Measurements from ENCODE around the gene GPR176.

The GPR176 gene

GRCh38 chr15:39936681-39937080 is 16.6 kb upstream of the GPR176 start:
- peak; percentile 49 for DNase-seq (ENCODE audit: low read depth)
- TF ChIP-seq CTCF (conservative IDR thresholded peaks at IDR 0.05; ENCODE audit: low read depth, low read length) = no peak
- H3K4me3 ChIP-seq (ENCODE audit: low read depth, low read length) = no peak overlapping the region

GRCh38 chr15:39936187-39936586 is 16.1 kb upstream of the GPR176 start:
- no peak for DNase-seq (ENCODE audit: low read depth)
- TF ChIP-seq CTCF (conservative IDR thresholded peaks at IDR 0.05; ENCODE audit: low read depth, low read length) = no peak
- H3K4me3 ChIP-seq (ENCODE audit: low read depth, low read length) = no peak overlapping the region

GRCh38 chr15:39935241-39935640 is 15.2 kb upstream of the GPR176 start:
- TF ChIP-seq CTCF (conservative IDR thresholded peaks at IDR 0.05; ENCODE audit: low read depth, low read length) = no peak
- H3K4me3 ChIP-seq (ENCODE audit: low read depth, low read length) = no peak overlapping the region
- no peak for DNase-seq (ENCODE audit: low read depth)

- peak overlapping the region; percentile 81 for H3K4me3 ChIP-seq (ENCODE audit: low read depth, low read length)
- no peak for TF ChIP-seq CTCF (conservative IDR thresholded peaks at IDR 0.05; ENCODE audit: low read depth, low read length)
- DNase-seq (ENCODE audit: low read depth) = peak; percentile 40
Measured at GRCh38 chr15:39934397-39935071, 14.5 kb upstream of the GPR176 start.

GRCh38 chr15:39931615-39932014 is 11.5 kb upstream of the GPR176 start:
- no peak overlapping the region for H3K4me3 ChIP-seq (ENCODE audit: low read depth, low read length)
- no peak for DNase-seq (ENCODE audit: low read depth)
- TF ChIP-seq CTCF (conservative IDR thresholded peaks at IDR 0.05; ENCODE audit: low read depth, low read length) = peak; percentile 32

GRCh38 chr15:39926526-39926925 is 6.5 kb upstream of the GPR176 start:
- no peak for DNase-seq (ENCODE audit: low read depth)
- no peak for TF ChIP-seq CTCF (conservative IDR thresholded peaks at IDR 0.05; ENCODE audit: low read depth, low read length)
- H3K4me3 ChIP-seq (ENCODE audit: low read depth, low read length) = no peak overlapping the region

Measured in choroid plexus epithelial cell (primary cell).